HepG2 (cell line): ENCODE results near the gene RMND5A. TPM values are rescaled to one million over a fixed set of nuclear protein-coding genes. Genes with fewer than 3 reads are reported as not detected.

Experiments used
- ATAC-seq: fragments of 200-7000 bp; cut with Tn5 transposase; 3 replicates; pipeline ENCODE4 v1.9.1; 2020; ENCODE audit warnings: mild to moderate bottlenecking, moderate library complexity
- BruUV-seq: library from RNA; stranded (reverse); fragments of 400-500 nt; replicated peaks from 2 replicates; lab custom pipeline; 2021; lab: Mats Ljungman, UMichigan
- CTCF ChIA-PET: fragments of 300-600 bp; formaldehyde crosslinking; extraction: SDS; loops from one replicate; lab custom pipeline; 2021; ENCODE audit warnings: low total read pairs, inconsistent platforms, low intra/inter-chr PET ratio; lab: Yijun Ruan, JAX
- POLR2A ChIA-PET: fragments of 350-600 bp; sonication (Branson Sonifier 250); formaldehyde crosslinking; loops from one replicate; lab custom pipeline; 2020; ENCODE audit warnings: antibody characterized with exemption, inconsistent platforms; lab: Yijun Ruan, JAX
- DNase-seq: peaks from one replicate; pipeline ENCODE4 v3.0.0-alpha.2; 2015; ENCODE audit warnings: low spot score
- FAIRE-seq: peaks from 3 replicates; lab custom pipeline; 2011; peaks lifted over from hg19 to GRCh38; lab: Jason Lieb, UNC
- H2AFZ ChIP-seq: one replicate; pipeline ENCODE4 v1.6.1; 2011; ENCODE audit warnings: low read length, inconsistent platforms
- H3K27ac ChIP-seq: fragments of 300-600 bp; 3 replicates; pipeline ENCODE4 v1.8.0; 2011; ENCODE audit warnings: mixed run types, mild to moderate bottlenecking, mixed read lengths, low read length, inconsistent platforms; ENCODE audit not compliant: insufficient read depth; ENCODE audit errors: extremely low read length
- H3K27me3 ChIP-seq, 2 experiments: fragments of 200-600 bp in 1 of 2; 2 replicates in 1 of 2; 3 replicates in 1 of 2; pipeline versions ENCODE4 v1.6.0 to v1.8.0; 2011; ENCODE audit warnings: low read length in 2 of 2, mild to moderate bottlenecking in 2 of 2, moderate library complexity in 2 of 2, inconsistent platforms in 1 of 2; ENCODE audit not compliant: insufficient read depth in 2 of 2, control insufficient read depth in 1 of 2
- H3K36me3 ChIP-seq, 2 experiments: fragments of 200-600 bp in 1 of 2; replicated peaks in 1 of 2; 2 replicates in 1 of 2; 3 replicates in 1 of 2; pipeline versions ENCODE4 v1.5.1 to v1.8.0; 2011; ENCODE audit warnings: low read length in 2 of 2, inconsistent platforms in 1 of 2; ENCODE audit not compliant: insufficient read depth in 2 of 2, control insufficient read depth in 1 of 2
- H3K4me1 ChIP-seq: 2 replicates; pipeline ENCODE4 v1.5.1; 2012; ENCODE audit warnings: low read length, inconsistent platforms; ENCODE audit not compliant: insufficient read depth
- H3K4me2 ChIP-seq: 2 replicates; pipeline ENCODE4 v1.6.0; 2011; ENCODE audit warnings: low read depth, low read length, inconsistent platforms
- H3K4me3 ChIP-seq, 3 experiments: fragments of 200-600 bp in 1 of 3; sonication (generic), shearing (Covaris generic) in 1 of 3; replicated peaks in 1 of 3; 2 replicates each; pipeline ENCODE4 v1.5.1; 2011 to 2016; ENCODE audit warnings: low read length in 3 of 3, inconsistent platforms in 2 of 3, low read depth in 2 of 3, mild to moderate bottlenecking in 2 of 3, control low read depth in 1 of 3, mixed read lengths in 1 of 3; ENCODE audit not compliant: insufficient read depth in 1 of 3
- H3K79me2 ChIP-seq: one replicate; pipeline ENCODE4 v1.6.1; 2011; ENCODE audit warnings: low read length, inconsistent platforms; ENCODE audit not compliant: insufficient read depth
- H3K9ac ChIP-seq: 2 replicates; pipeline ENCODE4 v1.6.0; 2011; ENCODE audit warnings: mild to moderate bottlenecking, low read depth, low read length, inconsistent platforms; ENCODE audit not compliant: insufficient read depth
- H3K9me3 ChIP-seq: 2 replicates; pipeline ENCODE4 v1.5.1; 2012; ENCODE audit warnings: mild to moderate bottlenecking, low read length
- H4K20me1 ChIP-seq: 2 replicates; pipeline ENCODE4 v1.6.0; 2011; ENCODE audit warnings: inconsistent platforms, mild to moderate bottlenecking, low read length, moderate library complexity; ENCODE audit not compliant: insufficient read depth
- ELF4 ChIP-seq: sonication (generic); formaldehyde crosslinking; IDR thresholded peaks from 2 replicates; pipeline ENCODE4 v1.5.0; 2020; ENCODE audit warnings: missing genetic modification reagents, mild to moderate bottlenecking, moderate library complexity, borderline replicate concordance
- GATA4 ChIP-seq: sonication (generic); IDR thresholded peaks from 2 replicates; pipeline ENCODE4 v1.6.1; 2016; ENCODE audit warnings: antibody characterized with exemption, low read depth, borderline replicate concordance
- HOXA7 ChIP-seq: sonication (generic); formaldehyde crosslinking; IDR thresholded peaks from 2 replicates; pipeline ENCODE4 v1.8.1; 2022; ENCODE audit warnings: mild to moderate bottlenecking, missing genetic modification reagents, moderate library complexity
- NCOA2 ChIP-seq: sonication (generic); formaldehyde crosslinking; IDR thresholded peaks from 2 replicates; pipeline ENCODE4 v1.8.0; 2022; ENCODE audit warnings: inconsistent platforms
- RAD21 ChIP-seq: fragments of 450-650 bp; formaldehyde crosslinking; IDR thresholded peaks from 2 replicates; pipeline ENCODE4 v1.5.0; 2020; ENCODE audit warnings: mild to moderate bottlenecking
- ZBTB2 ChIP-seq: sonication (generic); formaldehyde crosslinking; IDR thresholded peaks from 2 replicates; pipeline ENCODE4 v1.8.0; 2022; ENCODE audit warnings: low read depth, missing genetic modification reagents
- ZNF292 ChIP-seq: sonication (generic); formaldehyde crosslinking; IDR thresholded peaks from 2 replicates; pipeline ENCODE4 v1.8.1; 2022; ENCODE audit warnings: mild to moderate bottlenecking, low read depth, missing genetic modification reagents, borderline replicate concordance
- ZNF329 ChIP-seq: sonication (generic); formaldehyde crosslinking; IDR thresholded peaks from 2 replicates; pipeline ENCODE4 v1.9.0; 2021; ENCODE audit warnings: low read depth, mild to moderate bottlenecking, missing genetic modification reagents
- ZNF460 ChIP-seq: sonication (generic); formaldehyde crosslinking; IDR thresholded peaks from 2 replicates; pipeline ENCODE4 v1.5.1; 2020; ENCODE audit warnings: missing genetic modification reagents, mild to moderate bottlenecking, borderline replicate concordance
- WGBS: methylation state at CpG from one replicate; pipeline ENCODE4 v1.1.6; 2017; ENCODE audit warnings: low lambda C conversion rate; 5-methylcytosine and 5-hydroxymethylcytosine counted together
- in situ Hi-C: cut with HindIII; loops from 2 replicates; pipeline ENCODE4 v1.10.0; 2017; ENCODE audit warnings: low pct_unique_long_range_greater_than_20kb; ENCODE audit not compliant: extremely low pct_ligation_motif_present
- intact Hi-C: fragments of 100-400 bp; cut with micrococcal nuclease; formaldehyde crosslinking; loops from one replicate; pipeline ENCODE4 v1.10.0; 2022; ENCODE audit not compliant: unreplicated experiment
- polyA plus RNA-seq, 8 experiments: library from polyadenylated mRNA; depleted of rRNA in 3 of 8; stranded (reverse) in 7 of 8; unstranded in 1 of 8; fragments of >200 nt; fragmentation: Illumina TruSeq in 4 of 8; extraction: Trizol in 4 of 8; gene quantifications; 2 replicates each; pipeline versions ENCODE4 v1.2.1 to v1.2.3, GENCODE V29; 2011 to 2016; ENCODE audit warnings: low read depth in 4 of 8, missing spikeins in 1 of 8, mixed read lengths in 1 of 8; ENCODE audit not compliant: insufficient read depth in 1 of 8
- total RNA-seq, 5 experiments: library from RNA; depleted of rRNA; stranded (reverse); fragments of >200 nt; fragmentation: Illumina TruSeq; extraction: Trizol; gene quantifications; 2 replicates each; pipeline ENCODE4 v1.2.3, GENCODE V29; 2016; ENCODE audit warnings: low read depth in 1 of 5

RMND5A gene
- total and polyA plus RNA-seq, 2 of the 13 experiments (the other 11 are each of a cell fraction or from before 2014, with no cell fraction given) = 31.0 to 66.4 TPM

DNA sequence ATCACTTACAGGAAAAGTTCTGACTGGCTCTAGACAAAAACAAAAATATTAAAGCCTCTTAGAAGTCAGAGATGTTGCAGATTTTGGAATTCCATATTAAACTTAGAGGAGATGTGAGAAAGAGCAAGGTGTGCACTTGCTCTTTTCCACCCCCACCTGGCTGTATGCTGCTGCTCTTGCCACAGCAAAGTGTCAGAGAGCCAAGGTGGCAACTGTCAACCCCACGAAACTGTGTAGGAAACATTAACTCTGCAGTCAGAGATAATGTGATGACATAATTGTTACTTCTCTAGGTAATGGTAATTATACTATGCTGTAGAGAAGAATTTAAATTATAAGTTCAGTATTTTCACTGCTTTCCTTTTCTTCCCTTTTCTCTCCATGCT, 45.2 kb downstream of the RMND5A start:
- FAIRE-seq = no peak
- H2AFZ ChIP-seq = no peak overlapping the region
- H3K27me3 ChIP-seq = no peaks in the 10 kb centered on the region
- no peak for ATAC-seq
- in situ Hi-C loops (no loop called here), intact Hi-C loops (no loop called here)
- DNase-seq = no peak
- H3K4me2 ChIP-seq = no peak overlapping the region
- H3K9ac ChIP-seq = no peak overlapping the region
- ChIA-PET CTCF (no interaction called here), POLR2A (no interaction called here)
- no peak for TF ChIP-seq ELF4 (CRISPR knock-in tag)
- no TSS peak for BruUV-seq
- no peaks in the 10 kb centered on the region for H3K9me3 ChIP-seq
- no peaks in the 10 kb centered on the region for H3K4me1 ChIP-seq
- WGBS = 53% methylated on average over 1 of the region's 1 CpG
- peaks cover 5% of the 10 kb centered on the region for H3K79me2 ChIP-seq
- peaks cover 6% of the 10 kb centered on the region; the same call in 1 of the 2 replicates for H4K20me1 ChIP-seq
- no peak overlapping the region for H3K27ac ChIP-seq
- peaks cover 20 to 56% of the 10 kb centered on the region in 2 experiments for H3K36me3 ChIP-seq
- no peak overlapping the region for H3K4me3 ChIP-seq

- H3K27me3 ChIP-seq = no peaks in the 10 kb centered on the region
- no peaks in the 10 kb centered on the region for H3K9me3 ChIP-seq
- no peak overlapping the region for H2AFZ ChIP-seq
- no peak overlapping the region for H3K4me2 ChIP-seq
- H4K20me1 ChIP-seq = peaks cover 6% of the 10 kb centered on the region; the same call in 1 of the 2 replicates
- no peak for FAIRE-seq
- H3K36me3 ChIP-seq = peaks cover 32 to 76% of the 10 kb centered on the region in 2 experiments
- POLR2A ChIA-PET = no interaction called here
- H3K4me3 ChIP-seq = no peak overlapping the region
- in situ Hi-C loops = no loop called here
- peaks cover 10% of the 10 kb centered on the region for H3K4me1 ChIP-seq
- no peaks in the 10 kb centered on the region for H3K79me2 ChIP-seq
- intact Hi-C loops = no loop called here
- no peak overlapping the region for H3K27ac ChIP-seq
- 95% methylated on average over 5 of the region's 5 CpGs for WGBS
- TSS peak; percentile 11 for BruUV-seq
- H3K9ac ChIP-seq = no peak overlapping the region
- CTCF ChIA-PET = no interaction called here
- no peak for ATAC-seq
- no peak for TF ChIP-seq ZNF329
- TF ChIP-seq ZNF292 (CRISPR knock-in tag) = no peak
- TF ChIP-seq RAD21 = no peak
- no peak for TF ChIP-seq HOXA7 (CRISPR knock-in tag)
- TF ChIP-seq ZNF460 (CRISPR knock-in tag) = no peak
- TF ChIP-seq GATA4 = no peak
- TF ChIP-seq ZBTB2 = no peak
- no peak for TF ChIP-seq NCOA2
- no peak for DNase-seq
Measured at GRCh38 chr2:86768189-86768949, 48.3 kb downstream of the RMND5A start.
